Natural killer cell treated with Interleukin-12 subunit alpha and Interleukin-12 subunit beta and Interleukin-15 and Interleukin-18, amount 100 ng/mL, for 72 hours (primary cell): ENCODE measurements around the gene TRAPPC12. TPM values are rescaled to one million over a fixed set of nuclear protein-coding genes. Genes with fewer than 3 reads are reported as not detected.
A peak's percentile ranks its signal among the peaks of the same experiment; 100 is the strongest.
"Not testable (repeated sequence)": the region's sequence is repeated elsewhere in the genome, so short reads cannot be mapped to it uniquely, and the experiment has no call there.

Source experiments
- ATAC-seq, 2 donors: fragments of 150-1000 bp; cut with Tn5 transposase in 1 of 2; sonication (Bioruptor Pico), chemical (Tn5 transposase) in 1 of 2; 2 replicates each; pipeline ENCODE4 v1.10.0; 2021
- DNase-seq: peaks from one replicate; pipeline ENCODE4 v3.0.0; 2022; ENCODE audit warnings: low spot score
- H3K27ac Mint-ChIP-seq, 2 donors: 1 replicate in 1 of 2; 2 replicates in 1 of 2; pipeline ENCODE4 v1.8.0; 2022; ENCODE audit warnings: mixed read lengths in 2 of 2, mild to moderate bottlenecking in 1 of 2, moderate library complexity in 1 of 2
- H3K27me3 Mint-ChIP-seq, 2 donors: 1 replicate in 1 of 2; 2 replicates in 1 of 2; pipeline ENCODE4 v1.8.0; 2022; ENCODE audit warnings: mixed read lengths in 2 of 2
- H3K36me3 Mint-ChIP-seq: one replicate; pipeline ENCODE4 v1.8.0; 2022; ENCODE audit warnings: mixed read lengths
- H3K4me1 Mint-ChIP-seq, 2 donors: 1 replicate in 1 of 2; 2 replicates in 1 of 2; pipeline ENCODE4 v1.8.0; 2022; ENCODE audit warnings: low read depth in 2 of 2, mixed read lengths in 2 of 2, mild to moderate bottlenecking in 1 of 2
- H3K4me3 Mint-ChIP-seq: one replicate; pipeline ENCODE4 v1.8.0; 2022; ENCODE audit warnings: mixed read lengths
- H3K9me3 Mint-ChIP-seq: 2 replicates; pipeline ENCODE4 v1.8.0; 2022; ENCODE audit warnings: mixed read lengths
- total RNA-seq, 2 donors: library from RNA; stranded (reverse); gene quantifications; one replicate each; pipeline ENCODE4 v1.2.3, GENCODE V29; 2022

Gene TRAPPC12
- total RNA-seq, 2 donors from 2014 or later: 93.2 to 155 TPM

DNA sequence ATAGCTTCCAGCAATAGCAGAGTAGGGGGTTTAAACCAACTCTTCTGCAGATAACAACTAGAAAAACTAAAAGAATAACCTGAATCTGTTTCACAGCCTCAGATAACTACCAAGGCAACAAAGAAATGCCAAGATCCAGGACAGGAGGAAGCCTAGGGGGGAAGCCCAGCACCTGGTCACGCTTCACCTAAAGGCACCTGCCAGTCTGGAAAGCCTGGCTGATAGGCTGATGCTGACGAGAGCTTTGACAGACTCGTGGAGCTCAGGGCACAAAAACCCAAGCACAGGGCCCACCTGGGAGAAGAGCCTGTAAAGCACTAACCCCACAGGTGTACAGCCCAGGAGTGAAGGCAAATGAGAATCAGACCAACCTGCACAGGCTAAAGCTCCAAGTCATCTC is 24.5 kb upstream of the TRAPPC12 start:
- Mint-ChIP-seq H3K27me3 (no peaks in the 10 kb centered on the region), H3K9me3 (peaks cover 5% of the 10 kb centered on the region), H3K4me3 (no peak overlapping the region), H3K36me3 (peaks cover 31% of the 10 kb centered on the region), H3K27ac (no peak overlapping the region), H3K4me1 (peaks cover 8 to 16% of the 10 kb centered on the region in 2 donors)
- no peak for DNase-seq
- ATAC-seq: no peak

DNA sequence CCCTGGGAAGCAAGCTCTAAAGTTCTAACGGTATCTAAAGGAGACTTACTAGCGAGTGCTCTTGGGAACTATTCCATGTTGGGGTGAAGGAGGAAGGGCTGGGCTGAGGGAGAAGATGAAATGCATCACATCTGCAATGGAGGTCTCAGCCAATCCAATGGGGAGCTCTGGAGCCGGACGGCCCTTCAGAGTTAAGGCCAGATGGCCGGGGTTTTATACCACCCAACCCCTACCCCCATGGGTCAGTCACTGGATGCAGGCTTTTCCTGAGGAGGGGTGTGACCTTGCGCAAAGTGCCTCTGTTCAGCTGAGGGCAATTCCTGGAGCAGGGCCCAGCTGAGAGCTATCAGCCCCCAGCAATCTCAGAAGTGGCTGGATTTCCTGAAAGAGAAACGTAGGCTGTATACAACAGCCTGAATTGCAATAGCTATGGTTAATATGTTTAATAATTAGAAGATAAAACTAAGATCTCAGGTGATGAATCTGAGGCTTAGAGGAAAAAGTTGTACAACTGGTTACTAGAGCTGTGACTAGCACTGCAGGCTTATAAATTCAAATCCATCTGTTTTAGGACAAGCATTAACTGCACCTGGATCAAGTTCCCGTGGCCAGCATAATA is 23.4 kb upstream of the TRAPPC12 start:
- H3K4me1 Mint-ChIP-seq: peaks cover 10 to 17% of the 10 kb centered on the region in 2 donors
- ATAC-seq: no peak
- no peak for DNase-seq
- H3K27me3 Mint-ChIP-seq: no peaks in the 10 kb centered on the region
- H3K27ac Mint-ChIP-seq: no peak overlapping the region
- H3K9me3 Mint-ChIP-seq: peaks cover 5% of the 10 kb centered on the region
- no peak overlapping the region for H3K4me3 Mint-ChIP-seq
- H3K36me3 Mint-ChIP-seq: peaks cover 23% of the 10 kb centered on the region

DNA sequence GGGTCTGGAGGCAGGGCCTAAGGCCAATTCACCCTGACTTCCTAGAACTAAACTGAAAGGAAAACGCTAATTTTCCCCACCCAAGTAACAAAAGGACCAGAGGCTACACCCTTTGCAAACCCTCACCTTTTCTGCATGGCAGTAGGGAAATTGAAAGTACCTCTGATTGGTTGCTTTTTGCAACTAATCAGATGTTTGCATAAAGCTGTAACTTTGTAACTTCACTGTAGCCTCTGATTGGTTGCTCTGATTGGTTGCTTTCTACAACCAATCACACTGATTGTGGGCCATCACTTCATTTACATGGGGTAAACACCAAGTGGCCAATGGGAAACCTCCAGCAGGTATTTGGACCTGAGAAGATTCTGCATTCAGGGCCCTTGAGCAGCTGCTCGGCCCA is 22.7 kb upstream of the TRAPPC12 start:
- Mint-ChIP-seq H3K9me3 (peaks cover 5% of the 10 kb centered on the region), H3K36me3 (peaks cover 18% of the 10 kb centered on the region), H3K4me3 (no peak overlapping the region), H3K27me3 (no peaks in the 10 kb centered on the region), H3K27ac (no peak overlapping the region), H3K4me1 (peaks cover 17 to 23% of the 10 kb centered on the region in 2 donors)
- DNase-seq: no peak
- ATAC-seq: no peak

DNA sequence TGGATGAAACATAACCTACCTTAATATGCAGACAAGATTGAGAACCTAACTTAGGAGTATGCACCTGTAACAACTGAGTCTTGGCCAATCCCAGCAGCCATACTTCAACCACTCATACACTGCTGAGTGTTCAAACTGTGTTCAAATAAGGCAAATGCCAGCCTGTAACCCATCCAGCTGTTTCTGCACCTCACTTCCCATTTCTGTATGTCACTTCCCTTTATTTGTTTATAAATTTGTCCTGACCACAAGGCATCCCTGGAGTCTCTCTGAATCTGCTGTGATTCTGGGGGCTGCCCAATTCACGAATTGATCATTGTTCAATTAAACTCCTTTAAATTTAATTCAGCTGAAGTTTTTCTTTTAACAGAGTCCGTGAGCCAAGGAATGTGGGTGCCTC is 22.0 kb upstream of the TRAPPC12 start:
- H3K27me3 Mint-ChIP-seq, DNase-seq, H3K9me3 Mint-ChIP-seq, ATAC-seq, H3K4me3 Mint-ChIP-seq, H3K27ac Mint-ChIP-seq: not testable (repeated sequence)
- Mint-ChIP-seq H3K4me1 (peaks cover 24 to 26% of the 10 kb centered on the region in 2 donors), H3K36me3 (peaks cover 15% of the 10 kb centered on the region)

DNA sequence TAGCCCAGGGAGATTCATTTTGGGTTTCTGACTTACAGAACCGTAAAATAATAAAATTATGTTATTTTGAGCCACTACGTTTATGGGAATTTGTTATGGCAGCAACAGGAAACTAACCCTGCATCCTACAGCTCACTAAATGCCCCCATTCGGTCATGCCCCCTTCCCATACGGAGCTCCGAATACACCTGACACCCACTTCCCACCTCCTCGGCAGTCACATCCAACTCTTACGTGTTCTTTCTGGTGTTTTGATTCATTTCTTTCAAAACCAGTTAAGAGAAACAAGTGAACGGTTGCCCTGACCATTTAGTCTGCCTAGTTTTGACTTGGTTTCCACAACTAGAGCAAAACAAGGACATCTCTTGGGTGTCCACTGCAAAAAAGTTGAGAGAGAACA is 21.6 kb upstream of the TRAPPC12 start:
- peaks cover 28% of the 10 kb centered on the region in 2 donors for H3K4me1 Mint-ChIP-seq
- peaks cover 11% of the 10 kb centered on the region for H3K36me3 Mint-ChIP-seq
- H3K27me3 Mint-ChIP-seq: no peaks in the 10 kb centered on the region
- ATAC-seq (no peak), DNase-seq (no peak)
- H3K27ac Mint-ChIP-seq: peak overlapping the region in 1 of 2 donors; percentile 26
- H3K4me3 Mint-ChIP-seq: no peak overlapping the region
- H3K9me3 Mint-ChIP-seq: no peaks in the 10 kb centered on the region

DNA sequence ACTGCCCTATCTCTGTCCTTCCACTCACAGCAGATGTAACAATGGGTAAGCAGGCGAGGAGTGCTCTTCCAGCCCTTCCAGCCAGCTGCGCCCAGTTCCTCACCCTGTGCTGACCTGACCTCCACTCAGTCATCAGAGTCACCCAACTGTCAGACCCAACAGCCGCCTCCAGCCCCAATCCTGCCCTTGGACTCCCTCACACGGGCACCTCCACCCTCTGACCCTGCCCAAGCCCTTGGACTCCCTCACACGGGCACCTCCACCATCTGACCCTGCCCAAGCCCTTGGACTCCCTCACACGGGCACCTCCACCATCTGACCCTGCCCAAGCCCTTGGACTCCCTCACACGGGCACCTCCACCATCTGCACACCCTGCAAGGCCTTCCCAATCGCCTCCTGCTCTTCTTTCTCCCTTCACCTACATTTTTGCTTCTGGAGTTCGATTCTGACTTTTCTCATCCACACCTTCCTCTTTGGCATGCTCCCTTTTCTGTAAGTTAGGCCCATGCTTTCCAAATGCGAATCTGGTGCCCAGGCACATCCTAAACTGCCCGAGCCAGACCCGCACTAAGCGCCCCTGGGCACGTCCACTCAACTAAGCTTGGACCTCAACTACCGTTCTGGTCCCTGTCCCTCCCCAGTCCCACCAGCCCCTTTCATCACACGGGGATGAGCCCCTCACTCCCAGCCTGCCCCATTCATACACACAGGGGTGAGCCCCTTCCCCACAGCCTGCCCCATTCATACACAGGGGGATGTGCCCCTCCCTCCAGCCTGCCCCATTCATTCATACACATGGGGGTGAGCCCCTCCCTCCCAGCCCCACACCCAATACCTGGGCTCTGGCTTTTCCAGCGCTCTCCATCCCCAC is 17.7 kb upstream of the TRAPPC12 start:
- Mint-ChIP-seq H3K27me3 (no peaks in the 10 kb centered on the region), H3K4me1 (peaks cover 40 to 42% of the 10 kb centered on the region in 2 donors), H3K4me3 (no peak overlapping the region), H3K27ac (peak overlapping the region in 1 of 2 donors; percentile 33), H3K36me3 (no peaks in the 10 kb centered on the region), H3K9me3 (no peaks in the 10 kb centered on the region)
- DNase-seq (no peak), ATAC-seq (peak in 1 of 2 donors; percentile 33)

DNA sequence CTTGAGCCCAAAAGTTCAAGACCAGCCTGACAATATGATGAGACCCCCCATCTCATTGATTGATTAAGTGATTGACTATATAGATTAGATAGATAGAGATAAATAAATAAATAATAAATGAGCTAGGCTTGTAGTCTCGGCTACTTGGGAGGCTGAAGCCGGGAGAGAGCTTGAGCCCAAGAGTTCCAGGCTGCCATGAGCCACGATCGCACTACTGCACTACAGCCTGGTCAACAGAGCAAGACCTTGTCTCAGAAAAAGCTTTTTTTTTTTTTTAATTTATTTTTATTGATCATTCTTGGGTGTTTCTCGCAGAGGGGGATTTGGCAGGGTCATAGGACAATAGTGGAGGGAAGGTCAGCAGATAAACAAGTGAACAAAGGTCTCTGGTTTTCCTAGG is 14.3 kb upstream of the TRAPPC12 start:
- ATAC-seq (no peak), DNase-seq (no peak)
- Mint-ChIP-seq H3K27me3 (no peaks in the 10 kb centered on the region), H3K4me3 (no peak overlapping the region), H3K36me3 (no peaks in the 10 kb centered on the region), H3K9me3 (no peaks in the 10 kb centered on the region), H3K27ac (no peak overlapping the region), H3K4me1 (peaks cover 32 to 35% of the 10 kb centered on the region in 2 donors)

DNA sequence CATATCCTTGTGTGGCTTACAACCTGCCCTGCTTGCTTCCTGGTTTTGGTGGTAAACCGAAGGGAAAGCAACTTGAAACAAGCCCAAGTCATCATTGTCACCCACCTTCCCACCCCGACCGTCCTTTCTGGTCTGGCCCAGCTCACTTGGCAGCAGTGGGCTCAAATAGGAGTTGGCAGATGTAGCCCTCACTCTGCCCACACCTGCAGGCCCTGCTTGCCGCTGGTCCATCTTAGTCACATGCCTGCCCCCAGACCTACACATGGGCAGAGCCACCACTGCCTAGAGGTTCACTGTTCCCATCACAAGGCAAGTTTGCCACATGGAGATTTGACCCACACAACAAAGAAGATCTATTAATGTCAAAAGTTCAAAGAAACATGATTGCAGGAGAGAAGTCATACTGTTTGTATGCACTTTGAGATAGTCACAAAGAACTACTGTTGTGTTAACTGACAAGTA is 11.2 kb upstream of the TRAPPC12 start:
- H3K9me3 Mint-ChIP-seq: no peaks in the 10 kb centered on the region
- H3K4me3 Mint-ChIP-seq: no peak overlapping the region
- no peak for ATAC-seq
- H3K4me1 Mint-ChIP-seq: peaks cover 8 to 15% of the 10 kb centered on the region in 2 donors
- no peaks in the 10 kb centered on the region for H3K27me3 Mint-ChIP-seq
- H3K36me3 Mint-ChIP-seq: no peaks in the 10 kb centered on the region
- no peak for DNase-seq
- no peak overlapping the region for H3K27ac Mint-ChIP-seq

DNA sequence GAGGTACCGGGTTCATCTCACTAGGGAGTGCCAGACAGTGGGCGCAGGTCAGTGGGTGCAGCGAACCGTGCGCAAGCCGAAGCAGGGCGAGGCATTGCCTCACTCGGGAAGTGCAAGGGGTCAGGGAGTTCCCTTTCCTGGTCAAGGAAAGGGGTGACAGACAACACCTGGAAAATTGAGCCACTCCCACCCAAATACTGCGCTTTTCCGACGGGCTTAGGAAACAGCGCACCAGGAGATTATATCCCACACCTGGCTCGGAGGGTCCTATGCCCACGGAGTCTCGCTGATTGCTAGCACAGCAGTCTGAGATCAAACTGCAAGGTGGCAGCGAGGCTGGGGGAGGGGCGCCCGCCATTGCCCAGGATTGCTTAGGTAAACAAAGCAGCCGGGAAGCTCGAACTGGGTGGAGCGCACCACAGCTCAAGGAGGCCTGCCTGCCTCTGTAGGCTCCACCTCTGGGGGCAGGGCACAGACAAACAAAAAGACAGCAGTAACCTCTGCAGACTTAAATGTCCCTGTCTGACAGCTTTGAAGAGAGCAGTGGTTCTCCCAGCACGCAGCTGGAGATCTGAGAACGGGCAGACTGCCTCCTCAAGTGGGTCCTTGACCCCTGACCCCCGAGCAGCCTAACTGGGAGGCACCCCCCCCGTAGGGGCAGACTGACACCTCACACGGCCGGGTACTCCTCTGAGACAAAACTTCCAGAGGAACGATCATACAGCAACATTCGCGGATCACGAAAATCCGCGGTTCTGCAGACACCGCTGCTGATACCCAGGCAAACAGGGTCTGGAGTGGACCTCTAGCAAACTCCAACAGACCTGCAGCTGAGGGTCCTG is 9.9 kb upstream of the TRAPPC12 start:
- not testable (repeated sequence) for ATAC-seq, H3K27me3 Mint-ChIP-seq, DNase-seq, H3K36me3 Mint-ChIP-seq, H3K9me3 Mint-ChIP-seq, H3K4me3 Mint-ChIP-seq, H3K27ac Mint-ChIP-seq
- peaks cover 6 to 12% of the 10 kb centered on the region in 2 donors for H3K4me1 Mint-ChIP-seq

DNA sequence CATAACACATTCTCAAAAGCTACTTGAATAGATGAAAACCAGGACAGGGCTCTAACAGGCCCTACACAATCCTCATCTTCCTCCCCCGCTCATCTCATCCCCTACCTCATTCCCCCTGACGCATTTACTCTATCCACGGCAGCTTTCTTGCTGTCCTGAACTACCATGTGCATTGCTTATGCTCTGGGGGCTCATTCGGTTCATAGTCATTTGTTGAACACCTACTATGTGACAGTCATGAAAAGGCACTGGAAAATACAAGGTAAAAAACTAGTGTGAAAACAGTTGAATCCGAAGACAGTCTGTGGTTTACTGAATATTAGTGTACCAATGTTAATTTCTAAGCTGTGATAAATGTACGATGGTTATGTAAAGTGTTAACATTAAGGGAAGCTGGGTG is 2.7 kb upstream of the TRAPPC12 start:
- no peak for DNase-seq
- peak overlapping the region; percentile 89 for H3K4me3 Mint-ChIP-seq
- no peaks in the 10 kb centered on the region for H3K36me3 Mint-ChIP-seq
- peak overlapping the region; percentile 97 to 98 for H3K27ac Mint-ChIP-seq
- ATAC-seq: no peak
- H3K4me1 Mint-ChIP-seq: peaks cover 28 to 31% of the 10 kb centered on the region in 2 donors
- no peaks in the 10 kb centered on the region for H3K9me3 Mint-ChIP-seq
- no peaks in the 10 kb centered on the region for H3K27me3 Mint-ChIP-seq

DNA sequence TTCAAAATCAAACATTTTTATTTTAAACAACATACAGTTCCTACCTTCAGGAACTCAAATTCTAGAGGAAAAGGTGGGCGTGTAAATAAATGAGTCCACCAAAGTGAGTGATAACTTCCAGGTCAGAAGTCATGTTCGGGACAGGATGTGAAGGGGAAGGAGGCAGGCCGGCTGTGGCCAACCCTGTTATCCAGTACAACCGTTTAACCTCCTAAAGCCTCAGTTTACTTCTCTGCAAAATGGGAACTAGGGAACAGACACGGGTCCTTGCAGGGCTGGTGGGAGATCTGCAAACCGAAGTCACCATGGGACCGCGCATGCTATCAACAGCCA is 2.2 kb upstream of the TRAPPC12 start:
- DNase-seq (no peak), ATAC-seq (peak; percentile 45 to 62)
- Mint-ChIP-seq H3K36me3 (no peaks in the 10 kb centered on the region), H3K9me3 (no peaks in the 10 kb centered on the region), H3K4me1 (peaks cover 28 to 32% of the 10 kb centered on the region in 2 donors), H3K4me3 (peak overlapping the region; percentile 89), H3K27me3 (no peaks in the 10 kb centered on the region), H3K27ac (peak overlapping the region; percentile 97 to 98)

DNA sequence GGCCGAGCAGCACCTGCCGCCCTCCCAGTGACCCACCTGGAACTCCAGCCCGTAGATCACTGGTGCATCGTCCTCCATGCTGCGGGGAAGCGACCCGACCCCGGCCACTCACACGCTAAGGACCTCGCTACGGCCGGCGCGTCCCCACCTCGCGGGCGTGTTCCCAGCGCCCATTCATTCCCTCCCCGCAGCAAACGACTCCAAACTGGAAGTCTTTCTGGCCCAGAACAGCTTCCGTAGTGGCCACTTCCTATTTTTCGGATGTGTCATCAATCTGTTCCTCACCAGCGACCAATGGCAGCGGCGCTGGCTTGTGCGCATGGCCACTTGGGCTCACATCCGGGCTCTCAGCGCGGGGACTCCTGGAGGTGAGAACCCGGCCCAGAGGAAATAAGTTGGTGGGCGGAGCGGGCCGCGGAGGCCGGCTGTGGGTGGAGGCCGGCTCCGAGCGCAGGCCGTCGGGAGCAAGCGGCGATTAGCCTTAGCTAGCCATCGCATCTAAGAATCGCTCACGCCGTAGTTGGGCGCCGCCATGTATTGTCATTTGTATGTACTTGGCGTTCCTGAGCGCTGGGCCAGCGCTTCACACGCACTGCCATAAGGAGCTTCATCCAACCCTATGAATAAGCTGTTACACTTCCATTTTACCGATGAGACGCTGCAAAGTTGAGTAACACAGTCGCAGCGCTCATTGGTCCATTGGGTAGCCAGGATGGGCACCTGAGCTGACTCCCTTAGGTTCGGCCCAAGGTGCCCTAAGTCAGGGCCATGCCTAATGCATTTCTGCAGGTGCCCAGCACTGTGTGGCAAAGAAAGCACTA is 1.7 kb upstream of the TRAPPC12 start, which contains the start of gene EIPR1:
Gene EIPR1 (minus strand): TSS at position 207 of the 821 bp plus-strand sequence. CDS start 129 bp downstream, at position 78.
- Mint-ChIP-seq H3K9me3 (no peaks in the 10 kb centered on the region), H3K27me3 (no peaks in the 10 kb centered on the region), H3K27ac (peak within 1 kb of the TSS; percentile 97 to 98), H3K4me1 (peaks cover 28 to 32% of the 10 kb centered on the region in 2 donors), H3K4me3 (peak within 1 kb of the TSS; percentile 89), H3K36me3 (no peaks in the 10 kb centered on the region)
- peak; percentile 92 to 94 for ATAC-seq
- DNase-seq: peak; percentile 98

DNA sequence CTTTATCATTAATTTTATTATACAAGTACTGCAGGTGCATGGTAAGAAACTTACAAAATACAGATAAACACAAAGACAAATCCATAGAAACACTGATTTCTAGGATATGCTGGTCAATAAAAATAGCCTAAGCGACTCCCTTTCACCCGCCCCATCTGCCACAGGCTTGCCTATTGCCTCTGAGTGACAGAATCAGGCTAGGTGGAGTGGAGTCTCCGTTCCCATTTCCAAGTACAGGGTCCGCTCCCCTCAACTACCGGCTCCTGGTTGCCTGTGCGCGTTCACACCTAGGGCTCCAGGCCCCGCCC is 201 bp upstream of the TRAPPC12 start:
- H3K27me3 Mint-ChIP-seq: no peaks in the 10 kb centered on the region
- peak overlapping the region; percentile 89 for H3K4me3 Mint-ChIP-seq
- peaks cover 28 to 32% of the 10 kb centered on the region in 2 donors for H3K4me1 Mint-ChIP-seq
- H3K9me3 Mint-ChIP-seq: no peaks in the 10 kb centered on the region
- DNase-seq (no peak), ATAC-seq (no peak)
- H3K36me3 Mint-ChIP-seq: no peaks in the 10 kb centered on the region
- H3K27ac Mint-ChIP-seq: peak overlapping the region; percentile 97 to 98
